ENCODE measurements around the gene CRYBG1.
A peak's percentile ranks its signal among the peaks of the same experiment; 100 is the strongest.

CRYBG1 gene

DNA sequence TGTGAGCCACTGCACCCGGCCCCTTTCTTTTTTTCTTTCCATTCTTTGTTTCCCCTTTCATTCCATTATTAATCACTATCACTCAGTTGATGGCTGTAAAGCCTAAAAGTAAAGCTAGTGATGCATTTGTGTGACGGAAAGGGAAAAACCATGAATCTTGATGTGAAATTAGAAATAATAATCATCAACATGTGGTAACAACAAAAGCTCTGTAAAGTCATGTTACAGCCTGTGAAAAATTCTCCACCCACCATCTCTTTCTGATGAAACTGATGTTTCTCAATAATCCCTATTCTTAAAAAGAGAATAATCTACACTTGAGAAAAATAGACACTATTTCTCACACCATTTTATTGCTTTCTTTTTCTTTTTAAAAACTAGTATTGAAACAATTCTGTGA is 80.0 kb downstream of the CRYBG1 start:
- no peak for DNase-seq
- Histone ChIP-seq H3K9me3 (no peaks in the 10 kb centered on the region), H3K4me1 (no peaks in the 10 kb centered on the region), H3K36me3 (no peaks in the 10 kb centered on the region), H3K27me3 (peaks cover 46% of the 10 kb centered on the region), H3K4me3 (ENCODE audit: low read depth, low read length) (no peak overlapping the region)
- TF ChIP-seq, protein P1, sequence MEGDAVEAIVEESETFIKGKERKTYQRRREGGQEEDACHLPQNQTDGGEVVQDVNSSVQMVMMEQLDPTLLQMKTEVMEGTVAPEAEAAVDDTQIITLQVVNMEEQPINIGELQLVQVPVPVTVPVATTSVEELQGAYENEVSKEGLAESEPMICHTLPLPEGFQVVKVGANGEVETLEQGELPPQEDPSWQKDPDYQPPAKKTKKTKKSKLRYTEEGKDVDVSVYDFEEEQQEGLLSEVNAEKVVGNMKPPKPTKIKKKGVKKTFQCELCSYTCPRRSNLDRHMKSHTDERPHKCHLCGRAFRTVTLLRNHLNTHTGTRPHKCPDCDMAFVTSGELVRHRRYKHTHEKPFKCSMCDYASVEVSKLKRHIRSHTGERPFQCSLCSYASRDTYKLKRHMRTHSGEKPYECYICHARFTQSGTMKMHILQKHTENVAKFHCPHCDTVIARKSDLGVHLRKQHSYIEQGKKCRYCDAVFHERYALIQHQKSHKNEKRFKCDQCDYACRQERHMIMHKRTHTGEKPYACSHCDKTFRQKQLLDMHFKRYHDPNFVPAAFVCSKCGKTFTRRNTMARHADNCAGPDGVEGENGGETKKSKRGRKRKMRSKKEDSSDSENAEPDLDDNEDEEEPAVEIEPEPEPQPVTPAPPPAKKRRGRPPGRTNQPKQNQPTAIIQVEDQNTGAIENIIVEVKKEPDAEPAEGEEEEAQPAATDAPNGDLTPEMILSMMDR (IDR thresholded peaks at IDR 0.05; ENCODE audit: low read depth, low read length) = no peak

DNA sequence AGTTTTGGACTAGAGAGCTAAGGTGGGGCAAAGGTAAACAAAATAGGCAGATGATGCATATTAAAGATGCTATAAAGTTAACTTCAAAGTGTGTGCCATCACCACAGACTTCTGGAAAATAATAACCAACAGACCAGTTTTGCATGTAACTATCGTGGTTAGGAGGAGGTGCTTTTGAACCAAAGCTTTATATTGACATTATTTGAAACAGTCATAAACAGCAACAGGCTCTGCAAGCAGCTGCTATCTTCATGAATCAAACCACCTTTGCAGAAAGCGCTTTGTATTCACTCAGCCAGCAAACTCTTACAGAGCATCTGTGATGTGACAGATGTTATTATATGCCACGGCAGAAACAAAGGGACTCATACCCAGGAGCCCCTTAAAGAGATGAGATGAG is 81.9 kb downstream of the CRYBG1 start:
- H3K4me3 ChIP-seq (ENCODE audit: low read depth, low read length) = no peak overlapping the region
- TF ChIP-seq, protein P1 (IDR thresholded peaks at IDR 0.05; ENCODE audit: low read depth, low read length) = no peak
- H3K9me3 ChIP-seq = no peaks in the 10 kb centered on the region
- H3K27me3 ChIP-seq = peaks cover 38% of the 10 kb centered on the region
- no peak for DNase-seq
- no peaks in the 10 kb centered on the region for H3K4me1 ChIP-seq
- no peaks in the 10 kb centered on the region for H3K36me3 ChIP-seq

DNA sequence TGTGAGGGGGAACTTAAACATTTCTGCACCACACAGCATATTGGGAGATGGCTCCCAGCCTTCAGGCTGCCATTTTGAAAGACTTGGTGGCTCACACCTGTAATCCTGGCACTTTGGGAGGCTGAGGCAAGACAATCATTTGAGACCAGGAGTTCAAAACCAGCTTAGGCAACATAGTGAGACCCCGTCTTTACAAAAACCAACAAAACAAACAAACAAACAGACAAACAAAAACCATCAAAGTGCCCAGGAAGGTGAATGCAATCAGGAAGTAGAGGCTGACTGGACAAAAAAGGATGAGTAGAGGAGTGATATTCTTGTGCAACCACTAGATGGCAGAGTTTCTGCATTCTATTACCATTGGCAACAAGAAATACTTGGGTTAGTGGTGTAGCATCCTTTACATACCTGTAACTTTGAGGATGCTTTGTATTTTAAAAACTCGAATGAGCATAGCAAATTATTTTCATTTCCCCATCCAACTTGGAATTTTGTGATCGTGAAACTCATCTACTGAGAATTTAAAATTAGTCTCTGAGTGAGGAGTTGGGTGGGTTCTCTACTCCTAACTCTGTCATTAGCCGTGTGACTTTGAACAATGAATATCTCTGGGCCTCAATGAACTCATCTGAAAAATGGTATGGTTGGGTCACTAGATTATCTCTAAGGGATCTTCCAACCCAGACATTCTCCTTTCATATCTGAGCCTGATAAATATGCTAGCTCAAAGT is 84.4 kb downstream of the CRYBG1 start:
- TF ChIP-seq, protein P1 (IDR thresholded peaks at IDR 0.05; ENCODE audit: low read depth, low read length) = peak; percentile 84
- Histone ChIP-seq H3K4me1 (no peaks in the 10 kb centered on the region), H3K4me3 (ENCODE audit: low read depth, low read length) (no peak overlapping the region), H3K27me3 (peaks cover 23% of the 10 kb centered on the region), H3K9me3 (no peaks in the 10 kb centered on the region), H3K36me3 (no peaks in the 10 kb centered on the region)
- peak; percentile 17 for DNase-seq

DNA sequence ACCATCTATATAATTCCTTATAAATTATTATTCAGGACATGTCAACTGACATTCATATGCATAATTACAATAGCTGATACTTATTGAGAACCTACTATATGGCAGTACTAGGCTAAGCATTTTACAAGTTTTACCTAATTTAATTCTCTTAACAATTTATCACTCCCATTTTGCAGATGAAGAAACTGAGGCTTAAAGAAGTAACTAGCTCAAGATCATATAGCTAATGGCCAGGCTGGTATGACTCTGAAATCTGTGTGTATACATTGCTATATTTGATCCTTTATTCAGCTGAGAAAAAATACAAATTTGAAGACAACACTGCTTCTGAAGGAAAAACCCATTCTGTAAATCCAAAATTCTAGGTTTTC is 85.0 kb downstream of the CRYBG1 start:
- Histone ChIP-seq H3K4me1 (no peaks in the 10 kb centered on the region), H3K9me3 (no peaks in the 10 kb centered on the region), H3K36me3 (no peaks in the 10 kb centered on the region), H3K4me3 (ENCODE audit: low read depth, low read length) (no peak overlapping the region), H3K27me3 (peaks cover 17% of the 10 kb centered on the region)
- no peak for DNase-seq
- TF ChIP-seq, protein P1 (IDR thresholded peaks at IDR 0.05; ENCODE audit: low read depth, low read length) = no peak

DNA sequence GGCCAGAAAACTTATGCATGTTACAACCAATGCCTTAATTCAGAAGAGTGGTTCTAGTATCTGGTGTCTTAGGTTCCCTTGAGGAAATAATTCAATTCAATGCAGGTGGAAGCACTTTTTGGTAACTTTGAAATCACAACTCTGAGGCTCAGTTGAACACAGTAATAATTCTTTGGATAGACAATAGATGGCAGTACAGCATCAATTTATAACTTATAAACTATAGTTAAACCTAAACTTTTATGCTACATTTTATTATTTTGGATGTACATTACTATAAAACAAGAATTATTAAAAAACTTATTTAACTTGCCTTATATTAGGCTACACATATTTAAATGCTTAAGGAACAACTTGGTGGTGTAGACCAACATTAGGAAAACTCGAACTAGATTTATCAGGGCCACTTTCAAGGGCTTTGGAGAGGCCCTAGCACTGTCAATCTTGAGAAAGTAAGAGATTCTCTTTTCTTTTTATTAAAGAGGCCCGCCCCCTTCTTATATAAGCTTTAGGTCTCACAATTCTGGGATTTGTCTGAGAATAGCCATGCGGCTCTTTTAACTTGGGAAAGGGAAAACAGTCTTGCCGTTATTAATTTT is 85.9 kb downstream of the CRYBG1 start:
- TF ChIP-seq, protein P1 (IDR thresholded peaks at IDR 0.05; ENCODE audit: low read depth, low read length) = peak; percentile 43
- Histone ChIP-seq H3K4me1 (no peaks in the 10 kb centered on the region), H3K27me3 (peaks cover 14% of the 10 kb centered on the region), H3K4me3 (ENCODE audit: low read depth, low read length) (no peak overlapping the region), H3K9me3 (no peaks in the 10 kb centered on the region), H3K36me3 (no peaks in the 10 kb centered on the region)
- no peak for DNase-seq

DNA sequence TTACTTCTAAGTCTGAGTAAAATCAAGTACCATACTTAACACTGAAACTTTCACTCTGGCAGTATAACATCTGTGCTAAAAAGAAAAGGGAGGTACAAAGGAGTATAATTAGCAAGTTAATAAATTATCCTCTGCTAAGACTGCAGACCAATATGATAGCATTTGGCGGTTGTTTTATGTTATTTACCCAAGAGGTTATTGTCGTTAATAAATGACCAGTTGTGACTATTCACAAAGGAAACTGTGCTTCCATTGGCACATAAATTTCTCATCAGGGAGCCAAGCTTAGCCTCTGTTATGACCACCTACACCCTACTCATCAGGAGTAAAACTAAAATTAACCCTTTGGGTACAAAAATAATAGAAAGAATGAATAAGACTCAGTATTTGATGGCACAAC is 86.5 kb downstream of the CRYBG1 start:
- H3K9me3 ChIP-seq = no peaks in the 10 kb centered on the region
- TF ChIP-seq, protein P1 (IDR thresholded peaks at IDR 0.05; ENCODE audit: low read depth, low read length) = no peak
- no peaks in the 10 kb centered on the region for H3K36me3 ChIP-seq
- no peak for DNase-seq
- no peak overlapping the region for H3K4me3 ChIP-seq (ENCODE audit: low read depth, low read length)
- no peaks in the 10 kb centered on the region for H3K4me1 ChIP-seq
- peaks cover 12% of the 10 kb centered on the region for H3K27me3 ChIP-seq
